Left lung (tissue), 14 donors: Measurements from ENCODE around the gene MIP. TPM values are rescaled to one million over a fixed set of nuclear protein-coding genes. Genes with fewer than 3 reads are reported as not detected.
A peak's percentile ranks its signal among the peaks of the same experiment; 100 is the strongest.
"Not testable (repeated sequence)": the region's sequence is repeated elsewhere in the genome, so short reads cannot be mapped to it uniquely, and the experiment has no call there.

Source experiments
- ATAC-seq: fragments of 200-7000 bp; cut with Tn5 transposase; one replicate; pipeline ENCODE4 v1.9.1; 2020; ENCODE audit warnings: moderate library complexity
- DNase-seq, 4 donors: peaks; one replicate each; pipeline ENCODE4 v3.0.0-alpha.2; 2013 to 2020
- H3K27ac ChIP-seq, 2 donors: fragments of 200-600 bp; sonication (generic) in 1 of 2; one replicate each; pipeline versions ENCODE4 v1.5.0 to v1.8.0; 2020 to 2021
- H3K27me3 ChIP-seq, 2 donors: fragments of 200-600 bp; sonication (generic) in 1 of 2; one replicate each; pipeline versions ENCODE4 v1.5.0 to v1.8.0; 2020 to 2021
- H3K36me3 ChIP-seq, 2 donors: fragments of 200-600 bp; sonication (generic) in 1 of 2; one replicate each; pipeline versions ENCODE4 v1.5.0 to v1.8.0; 2020 to 2021
- H3K4me1 ChIP-seq, 2 donors: fragments of 200-600 bp; one replicate each; pipeline ENCODE4 v1.8.0; 2021
- H3K4me3 ChIP-seq, 2 donors: fragments of 200-600 bp; sonication (generic) in 1 of 2; one replicate each; pipeline versions ENCODE4 v1.5.0 to v1.8.0; 2020 to 2021; ENCODE audit warnings: mild to moderate bottlenecking in 1 of 2
- H3K9me3 ChIP-seq, 2 donors: fragments of 200-600 bp; sonication (generic) in 1 of 2; one replicate each; pipeline versions ENCODE4 v1.5.0 to v1.8.0; 2020 to 2021
- CTCF ChIP-seq, 2 donors: fragments of 200-600 bp; sonication (generic) in 1 of 2; IDR thresholded peaks; one replicate each; pipeline versions ENCODE4 v1.5.0 to v1.8.0; 2021; ENCODE audit warnings: antibody characterized with exemption in 2 of 2
- intact Hi-C, 2 donors: fragments of 100-400 bp; cut with DNase I; formaldehyde crosslinking; loops; one replicate each; pipeline versions ENCODE4 v1.11.2 to v1.14.2; 2022
- long read RNA-seq, 12 donors: library from polyadenylated mRNA in 2 of 12; unstranded in 2 of 12; transcript quantifications; one replicate each; pipeline ENCODE4 v2.0.0 and lab custom pipeline, GENCODE V29; 2019 to 2026
- polyA plus RNA-seq, 6 donors: library from polyadenylated mRNA; unstranded; fragments of 120-200 nt; gene quantifications; one replicate each; pipeline ENCODE4 v1.2.1, GENCODE V29; 2013; ENCODE audit not compliant: insufficient read length in 6 of 6
- total RNA-seq, 2 donors: library from RNA; stranded (reverse); fragmentation: NEBNext Ultra II Directional; extraction: Animal tissue kit (Norgen Biotek cat#: 25700); gene quantifications; one replicate each; pipeline ENCODE4 v1.2.1, GENCODE V29; 2021
- donor health status: DM: no; HTN: yes; CAD: no.
- donor health status: DM: no; HTN: no; CAD: no.

The MIP gene
- total RNA-seq = not detected
- polyA plus RNA-seq = under 1 TPM in 1 of 6 donors, not detected in 5; 0.18 TPM
- long read RNA-seq, donor 1 = 0 reads
- long read RNA-seq, donor 2 = 0 reads
- long read RNA-seq, donor 3 = 0 reads
- long read RNA-seq, donor 4 = 0 reads
- long read RNA-seq, donor 5 = 0 reads
- long read RNA-seq, donor 6 = 0 reads
- long read RNA-seq, donor 7 = 0 reads
- long read RNA-seq, donor 8 = 0 reads
- long read RNA-seq, donor 9 = 0 reads
- long read RNA-seq, donor 10 = 0 reads
- long read RNA-seq, donor 11 = 0 reads
- long read RNA-seq, donor 12 = 0 reads

GRCh38 chr12:56454557-56454956 is at the start of gene MIP:
TSS of gene MIP (minus strand) at chr12:56454657. CDS start at chr12:56454613, 44 bp downstream.
- ATAC-seq (no peak), DNase-seq (no peak)
- Histone ChIP-seq H3K27me3 (no peaks in the 10 kb centered on the region), H3K27ac (no peak within 1 kb of the TSS), H3K4me3 (no peak within 1 kb of the TSS), H3K4me1 (peaks cover 0 to 7% of the 10 kb centered on the region in 2 donors), H3K36me3 (no peaks in the 10 kb centered on the region), H3K9me3 (no peaks in the 10 kb centered on the region)
- TF ChIP-seq CTCF (IDR thresholded peaks at IDR 0.05) = no peak
- intact Hi-C loops = no loop called here

GRCh38 chr12:56499879-56500278 is 45.4 kb upstream of the MIP start:
- intact Hi-C loops, H3K9me3 ChIP-seq, H3K36me3 ChIP-seq, DNase-seq, H3K27me3 ChIP-seq, ATAC-seq, H3K27ac ChIP-seq, H3K4me1 ChIP-seq, H3K4me3 ChIP-seq: not testable (repeated sequence)

- H3K27me3 ChIP-seq, DNase-seq, ATAC-seq, H3K4me1 ChIP-seq, H3K36me3 ChIP-seq, intact Hi-C loops, H3K9me3 ChIP-seq, H3K27ac ChIP-seq, H3K4me3 ChIP-seq: not testable (repeated sequence)
These were observed 45.0 kb upstream of the MIP start for GRCh38 chr12:56499452-56499851.

- H3K27me3 ChIP-seq, H3K36me3 ChIP-seq, DNase-seq, ATAC-seq, H3K4me3 ChIP-seq, H3K27ac ChIP-seq, H3K9me3 ChIP-seq, H3K4me1 ChIP-seq, intact Hi-C loops: not testable (repeated sequence)
These were observed 43.9 kb upstream of the MIP start for GRCh38 chr12:56498126-56498902.

DNA sequence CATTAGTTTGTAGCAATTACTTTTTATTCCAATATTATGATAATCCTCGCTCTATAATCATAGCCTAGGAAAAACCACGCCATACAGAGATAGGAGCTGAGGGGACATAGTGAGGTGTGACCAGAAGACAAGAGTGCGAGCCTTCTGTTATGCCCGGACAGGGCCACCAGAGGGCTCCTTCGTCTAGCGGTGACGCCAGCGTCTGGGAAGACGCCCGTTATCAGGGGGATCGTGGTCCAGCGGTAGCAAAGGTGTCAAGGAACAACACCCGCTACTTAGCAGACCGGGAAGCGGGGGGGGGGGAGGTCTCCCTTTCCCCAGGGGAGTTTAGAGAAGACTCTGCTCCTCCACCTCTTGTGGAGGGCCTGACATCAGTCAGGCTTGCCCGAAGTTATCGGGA is 42.2 kb upstream of the MIP start:
- H3K27ac ChIP-seq, intact Hi-C loops, ATAC-seq, H3K4me3 ChIP-seq, H3K27me3 ChIP-seq, H3K4me1 ChIP-seq, H3K9me3 ChIP-seq, H3K36me3 ChIP-seq: not testable (repeated sequence)
- peak in 3 of 4 donors; percentile 33 to 89 (median 64) for DNase-seq
- peak; percentile 31 to 45 for TF ChIP-seq CTCF (IDR thresholded peaks at IDR 0.05)

DNA sequence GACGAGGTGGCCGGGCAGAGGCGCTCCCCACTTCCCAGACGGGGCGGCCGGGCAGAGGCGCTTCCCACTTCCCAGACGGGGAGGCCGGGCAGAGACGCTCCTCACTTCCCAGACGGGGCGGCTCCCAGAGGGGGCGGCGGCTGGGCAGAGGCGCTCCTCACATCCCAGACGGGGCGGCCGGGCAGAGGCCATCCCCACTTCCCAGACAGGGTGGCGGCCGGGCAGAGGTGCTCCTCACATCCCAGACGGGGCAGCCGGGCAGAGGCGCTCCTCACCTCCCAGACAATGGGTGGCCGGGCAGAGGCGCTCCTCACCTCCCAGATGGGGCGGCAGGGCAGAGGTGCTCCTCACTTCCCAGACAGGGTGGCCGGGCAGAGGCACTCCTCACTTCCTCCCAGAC is 40.0 kb upstream of the MIP start:
- DNase-seq = peak in 1 of 4 donors; percentile 72

DNA sequence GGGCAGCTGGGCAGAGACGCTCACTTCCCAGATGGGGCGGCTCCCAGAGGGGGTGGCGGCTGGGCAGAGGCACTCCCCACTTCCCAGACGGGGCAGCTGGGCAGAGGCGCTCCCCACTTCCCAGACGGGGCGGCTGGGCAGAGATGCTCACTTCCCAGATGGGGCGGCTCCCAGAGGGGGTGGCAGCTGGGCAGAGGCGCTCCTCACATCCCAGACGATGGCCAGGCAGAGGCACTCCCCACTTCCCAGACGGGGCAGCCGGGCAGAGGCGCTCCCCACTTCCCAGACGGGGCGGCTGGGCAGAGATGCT is 39.6 kb upstream of the MIP start:
- H3K4me1 ChIP-seq, H3K4me3 ChIP-seq, ATAC-seq, DNase-seq, intact Hi-C loops, H3K27ac ChIP-seq, H3K36me3 ChIP-seq, H3K9me3 ChIP-seq: not testable (repeated sequence)
- peaks cover 0 to 25% of the 10 kb centered on the region in 2 donors for H3K27me3 ChIP-seq

More for the DNA sequence above, 40.0 kb upstream of the MIP start:
- H3K36me3 ChIP-seq, H3K4me3 ChIP-seq, intact Hi-C loops, H3K27ac ChIP-seq, H3K4me1 ChIP-seq, H3K9me3 ChIP-seq, ATAC-seq: not testable (repeated sequence)
- peaks cover 0 to 21% of the 10 kb centered on the region in 2 donors for H3K27me3 ChIP-seq

- H3K36me3 ChIP-seq, DNase-seq, H3K4me3 ChIP-seq, H3K27ac ChIP-seq, H3K9me3 ChIP-seq, intact Hi-C loops, ATAC-seq, H3K4me1 ChIP-seq: not testable (repeated sequence)
- peaks cover 0 to 30% of the 10 kb centered on the region in 2 donors for H3K27me3 ChIP-seq
These were observed 39.1 kb upstream of the MIP start for GRCh38 chr12:56493409-56494105.
